Activated CD4-positive, alpha-beta T cell treated with anti-CD3 and anti-CD28 coated beads, Interleukin-2, Interleukin-4, amounts not matched to agents 100 ng/mL and 50 ng/mL, durations not matched to agents 16 hours and 8 hours (primary cell): ENCODE results near the gene OTUB2.

Source experiments
- DNase-seq: peaks from one replicate; pipeline ENCODE4 v3.0.0-alpha.2; 2020; ENCODE audit warnings: low spot score

The OTUB2 gene

GRCh38 chr14:94041551-94042346, 15.6 kb downstream of the OTUB2 start:
- DNase-seq, result no peak

GRCh38 chr14:94042433-94043091, 16.4 kb downstream of the OTUB2 start:
- no peak for DNase-seq

GRCh38 chr14:94043111-94043755, 17.1 kb downstream of the OTUB2 start:
- DNase-seq, result no peak

GRCh38 chr14:94043756-94044475, 17.8 kb downstream of the OTUB2 start:
- no peak for DNase-seq

- no peak for DNase-seq
Observed at GRCh38 chr14:94044476-94045091, 18.4 kb downstream of the OTUB2 start.

DNA sequence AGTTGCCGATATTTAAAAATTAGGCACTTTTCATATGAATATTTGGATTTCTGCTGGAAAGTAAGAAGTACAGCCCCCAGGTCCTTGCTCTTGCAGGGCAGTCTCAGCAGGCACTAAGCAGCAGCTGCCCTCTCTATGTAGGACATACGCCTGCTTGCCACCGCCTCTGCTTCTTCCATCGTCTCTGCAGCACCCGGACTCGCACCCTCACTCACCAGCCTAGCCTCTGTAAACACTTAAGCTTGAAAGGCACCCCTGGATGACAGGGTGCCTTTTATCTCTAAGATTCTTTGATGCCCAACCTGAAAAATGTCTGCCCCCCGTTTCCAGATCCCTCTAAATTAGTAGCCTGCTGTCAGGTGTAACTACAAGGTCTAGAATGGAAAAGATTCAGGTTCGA, 19.0 kb downstream of the OTUB2 start:
- DNase-seq, result no peak

DNA sequence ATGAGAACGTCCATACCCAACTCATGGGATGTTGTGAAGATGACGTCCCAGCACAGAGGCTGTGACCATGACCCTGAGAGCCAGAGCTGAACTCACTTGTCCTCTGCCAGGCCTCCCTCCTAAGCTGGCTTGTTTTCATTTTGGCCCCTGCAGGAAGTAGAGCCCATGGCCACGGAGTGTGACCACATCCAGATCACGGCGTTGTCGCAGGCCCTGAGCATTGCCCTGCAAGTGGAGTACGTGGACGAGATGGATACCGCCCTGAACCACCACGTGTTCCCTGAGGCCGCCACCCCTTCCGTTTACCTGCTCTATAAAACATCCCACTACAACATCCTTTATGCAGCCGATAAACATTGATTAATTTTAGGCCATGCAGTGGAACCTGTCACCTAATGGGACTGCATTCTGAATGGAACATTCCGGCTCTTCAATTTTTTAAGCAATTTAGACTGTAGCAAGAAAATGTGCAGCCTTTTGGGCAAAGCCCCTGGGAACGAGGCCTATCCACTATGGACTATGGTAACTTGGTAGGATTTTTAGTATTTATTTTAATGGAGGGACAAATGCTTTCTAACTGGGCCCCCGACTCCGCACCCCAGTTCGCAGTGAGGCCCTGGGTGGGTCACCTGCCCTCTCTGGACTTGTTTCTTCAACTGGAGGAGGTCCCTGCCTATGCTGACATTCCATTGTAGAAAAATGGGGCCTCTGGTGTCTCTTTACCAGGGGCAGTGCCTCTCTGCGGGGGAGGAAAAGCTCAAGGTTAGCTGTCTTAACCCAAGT, 19.6 kb downstream of the OTUB2 start:
- DNase-seq, result no peak

DNA sequence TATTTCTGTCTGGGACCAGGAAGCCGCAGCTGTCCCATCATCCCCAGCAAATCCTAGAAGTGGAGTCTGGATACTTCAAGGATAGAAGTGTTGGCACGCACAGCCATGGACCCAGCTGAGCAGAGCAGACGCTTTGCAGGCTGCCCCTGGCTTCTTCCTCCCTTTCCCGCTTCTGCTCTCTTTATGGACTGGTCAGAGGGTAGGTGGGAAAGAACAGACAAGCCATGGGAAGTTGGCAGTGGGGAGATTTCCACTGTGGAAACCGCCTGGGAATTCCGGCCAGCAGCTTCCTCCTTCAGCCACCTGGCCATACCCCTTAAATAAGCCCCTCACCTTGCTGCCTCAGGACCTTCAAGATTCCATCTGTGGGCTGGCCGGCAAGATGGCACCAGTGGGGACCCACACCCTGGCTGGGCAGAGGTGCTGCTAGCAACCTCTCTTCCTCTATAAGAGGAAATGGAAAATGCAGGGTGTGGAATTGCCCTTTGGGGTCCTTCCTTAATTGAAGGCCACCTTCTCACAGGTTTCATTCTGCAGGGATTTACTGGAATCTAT, 20.6 kb downstream of the OTUB2 start:
- DNase-seq, result no peak

- no peak for DNase-seq
Observed at GRCh38 chr14:94047581-94047980, 21.4 kb downstream of the OTUB2 start.

GRCh38 chr14:94048691-94049624, 22.8 kb downstream of the OTUB2 start:
- no peak for DNase-seq

- DNase-seq, result no peak
Observed at GRCh38 chr14:94049625-94050023, 23.5 kb downstream of the OTUB2 start.

- DNase-seq, result no peak
Observed at GRCh38 chr14:94050231-94050880, 24.2 kb downstream of the OTUB2 start.

GRCh38 chr14:94051115-94051514, 25.0 kb downstream of the OTUB2 start:
- no peak for DNase-seq

DNA sequence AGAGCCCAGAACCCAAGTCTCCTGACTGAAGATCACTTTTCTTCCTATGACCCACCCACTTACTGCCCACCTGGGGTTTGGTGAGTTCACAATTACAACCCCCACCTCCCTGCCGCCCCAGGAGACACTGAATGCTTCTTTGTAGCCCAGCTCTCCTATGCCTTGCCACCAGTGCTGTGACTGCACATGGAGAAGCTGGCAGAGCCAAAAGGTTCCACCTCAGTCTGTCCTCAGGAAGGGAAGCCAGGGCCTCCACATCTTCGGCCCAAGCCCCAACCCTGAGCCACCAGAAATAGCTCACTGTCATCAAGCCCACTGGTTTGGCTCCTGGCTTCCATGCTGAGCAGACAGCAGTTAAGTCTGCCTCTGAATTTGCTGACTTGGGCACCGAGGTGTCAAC, 25.6 kb downstream of the OTUB2 start:
- no peak for DNase-seq

- no peak for DNase-seq
Observed at GRCh38 chr14:94052199-94052598, 26.1 kb downstream of the OTUB2 start.

DNA sequence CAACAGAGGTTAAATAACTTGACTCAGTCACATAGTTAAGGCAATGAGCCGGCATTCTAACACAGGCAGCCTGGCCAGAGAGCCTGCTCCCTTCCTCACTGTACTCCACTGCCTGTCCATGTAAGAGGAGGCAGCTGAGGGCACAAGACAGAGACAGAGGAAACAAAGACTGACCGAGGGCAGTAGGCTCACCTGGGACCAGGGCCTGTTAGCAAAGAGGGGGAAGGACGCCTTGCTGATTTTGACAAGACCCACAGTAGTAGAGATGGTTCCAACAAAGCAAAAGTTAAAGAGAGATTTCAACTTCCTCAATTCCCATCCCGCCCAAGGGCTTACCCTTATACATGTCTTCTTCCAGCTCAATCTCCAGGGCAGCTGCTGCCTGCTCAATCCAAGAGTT, 26.5 kb downstream of the OTUB2 start:
- DNase-seq, result no peak

GRCh38 chr14:94054401-94054800, 28.3 kb downstream of the OTUB2 start:
- no peak for DNase-seq

DNA sequence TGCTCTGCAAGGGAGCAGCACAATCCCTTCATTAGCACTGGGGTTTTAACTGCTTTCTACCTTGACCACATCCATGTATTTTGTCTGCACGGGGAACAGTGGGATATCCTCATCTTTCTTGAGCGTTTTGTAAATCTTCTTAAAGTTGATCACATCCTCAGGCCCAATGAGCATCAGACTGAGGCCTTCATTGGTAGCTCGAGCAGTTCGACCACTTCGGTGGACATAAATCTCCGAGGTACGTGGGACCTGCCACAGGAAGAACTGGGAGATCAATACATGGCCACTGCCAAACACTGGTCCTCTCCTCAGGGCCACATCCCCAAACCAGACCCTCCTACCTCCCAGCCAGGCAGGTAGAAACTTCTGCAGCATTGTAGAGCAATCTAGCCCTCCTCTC, 28.8 kb downstream of the OTUB2 start:
- DNase-seq, result no peak

GRCh38 chr14:94056579-94057308, 30.6 kb downstream of the OTUB2 start:
- DNase-seq, result peak; percentile 51
